ENCODE measurements around the gene ARHGAP26.

DNA sequence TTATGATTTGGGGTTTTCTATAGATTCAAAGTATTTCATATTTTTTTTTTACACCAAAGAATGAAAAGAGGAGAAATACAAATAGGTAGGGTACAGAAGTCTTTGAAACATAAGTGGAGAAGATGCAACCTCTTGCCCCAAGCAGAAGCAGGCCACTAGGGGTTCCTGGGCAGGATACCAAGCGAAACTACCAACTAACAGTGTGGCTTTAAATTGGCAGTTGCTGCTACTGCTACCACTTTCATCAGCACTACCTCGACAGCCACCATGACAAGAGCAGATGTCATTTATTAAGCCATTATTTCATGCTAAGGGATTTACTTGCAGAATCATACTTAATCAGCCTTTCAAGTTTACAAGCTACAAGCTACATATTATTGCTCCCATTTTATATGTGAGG lies 345.2 kb downstream of the ARHGAP26 start:
- TF ChIP-seq POLR2A (IDR thresholded peaks at IDR 0.05; ENCODE audit: low read depth, low read length): no peak
- TF ChIP-seq, protein P1, sequence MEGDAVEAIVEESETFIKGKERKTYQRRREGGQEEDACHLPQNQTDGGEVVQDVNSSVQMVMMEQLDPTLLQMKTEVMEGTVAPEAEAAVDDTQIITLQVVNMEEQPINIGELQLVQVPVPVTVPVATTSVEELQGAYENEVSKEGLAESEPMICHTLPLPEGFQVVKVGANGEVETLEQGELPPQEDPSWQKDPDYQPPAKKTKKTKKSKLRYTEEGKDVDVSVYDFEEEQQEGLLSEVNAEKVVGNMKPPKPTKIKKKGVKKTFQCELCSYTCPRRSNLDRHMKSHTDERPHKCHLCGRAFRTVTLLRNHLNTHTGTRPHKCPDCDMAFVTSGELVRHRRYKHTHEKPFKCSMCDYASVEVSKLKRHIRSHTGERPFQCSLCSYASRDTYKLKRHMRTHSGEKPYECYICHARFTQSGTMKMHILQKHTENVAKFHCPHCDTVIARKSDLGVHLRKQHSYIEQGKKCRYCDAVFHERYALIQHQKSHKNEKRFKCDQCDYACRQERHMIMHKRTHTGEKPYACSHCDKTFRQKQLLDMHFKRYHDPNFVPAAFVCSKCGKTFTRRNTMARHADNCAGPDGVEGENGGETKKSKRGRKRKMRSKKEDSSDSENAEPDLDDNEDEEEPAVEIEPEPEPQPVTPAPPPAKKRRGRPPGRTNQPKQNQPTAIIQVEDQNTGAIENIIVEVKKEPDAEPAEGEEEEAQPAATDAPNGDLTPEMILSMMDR (IDR thresholded peaks at IDR 0.05; ENCODE audit: extremely low read depth in 1 of 2, insufficient read depth in 1 of 2, low read depth in 1 of 2, low read length in 2 of 2): no peak
- TF ChIP-seq, protein P2, sequence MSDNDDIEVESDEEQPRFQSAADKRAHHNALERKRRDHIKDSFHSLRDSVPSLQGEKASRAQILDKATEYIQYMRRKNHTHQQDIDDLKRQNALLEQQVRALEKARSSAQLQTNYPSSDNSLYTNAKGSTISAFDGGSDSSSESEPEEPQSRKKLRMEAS (IDR thresholded peaks at IDR 0.05; ENCODE audit: insufficient read depth, insufficient read length): no peak
- no peak for TF ChIP-seq POLR2AphosphoS5 (IDR thresholded peaks at IDR 0.05; ENCODE audit: insufficient read depth, low read depth, low read length)
- no peak for TF ChIP-seq EZH2 (IDR thresholded peaks at IDR 0.05; ENCODE audit: borderline replicate concordance, low read depth, low read length, severe bottlenecking)
- TF ChIP-seq JUN (IDR thresholded peaks at IDR 0.05; ENCODE audit: borderline replicate concordance, insufficient read depth, insufficient read length, low read depth): no peak
- no peak for TF ChIP-seq FOS (IDR thresholded peaks at IDR 0.05; ENCODE audit: borderline replicate concordance, insufficient read depth, low read length)
